ENCODE data around the gene MLC1. TPM values are rescaled to one million over a fixed set of nuclear protein-coding genes. Genes with fewer than 3 reads are reported as not detected.

MLC1 gene
- total RNA-seq, 4 donors from 2014 or later: 0.07 to 0.13 TPM; not detected in 2

DNA sequence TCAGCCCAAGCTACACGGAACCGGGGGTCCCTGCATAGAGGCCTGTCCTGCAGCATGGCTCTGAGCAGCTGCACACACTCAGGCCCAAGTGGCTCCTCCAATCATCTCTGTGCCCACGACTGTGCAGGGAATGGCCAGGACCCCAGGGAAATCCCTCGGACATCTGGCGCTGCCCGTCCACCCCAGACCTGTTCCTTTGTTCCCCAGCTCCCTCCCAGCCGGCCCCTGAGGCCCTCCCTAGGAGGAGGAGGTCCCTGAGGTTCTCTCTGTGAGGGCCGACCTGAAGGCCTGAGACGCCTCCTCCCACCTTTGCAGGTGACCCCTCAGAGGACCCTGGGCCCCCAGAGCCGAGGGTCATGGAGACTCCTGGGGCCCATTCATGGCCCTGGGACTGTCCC, 1.1 kb downstream of the MLC1 start:
- ATAC-seq: no peak
- TF ChIP-seq EP300 (IDR thresholded peaks at IDR 0.05): no peak
- TF ChIP-seq, protein P1, sequence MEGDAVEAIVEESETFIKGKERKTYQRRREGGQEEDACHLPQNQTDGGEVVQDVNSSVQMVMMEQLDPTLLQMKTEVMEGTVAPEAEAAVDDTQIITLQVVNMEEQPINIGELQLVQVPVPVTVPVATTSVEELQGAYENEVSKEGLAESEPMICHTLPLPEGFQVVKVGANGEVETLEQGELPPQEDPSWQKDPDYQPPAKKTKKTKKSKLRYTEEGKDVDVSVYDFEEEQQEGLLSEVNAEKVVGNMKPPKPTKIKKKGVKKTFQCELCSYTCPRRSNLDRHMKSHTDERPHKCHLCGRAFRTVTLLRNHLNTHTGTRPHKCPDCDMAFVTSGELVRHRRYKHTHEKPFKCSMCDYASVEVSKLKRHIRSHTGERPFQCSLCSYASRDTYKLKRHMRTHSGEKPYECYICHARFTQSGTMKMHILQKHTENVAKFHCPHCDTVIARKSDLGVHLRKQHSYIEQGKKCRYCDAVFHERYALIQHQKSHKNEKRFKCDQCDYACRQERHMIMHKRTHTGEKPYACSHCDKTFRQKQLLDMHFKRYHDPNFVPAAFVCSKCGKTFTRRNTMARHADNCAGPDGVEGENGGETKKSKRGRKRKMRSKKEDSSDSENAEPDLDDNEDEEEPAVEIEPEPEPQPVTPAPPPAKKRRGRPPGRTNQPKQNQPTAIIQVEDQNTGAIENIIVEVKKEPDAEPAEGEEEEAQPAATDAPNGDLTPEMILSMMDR (IDR thresholded peaks at IDR 0.05): no peak
- TF ChIP-seq POLR2A (IDR thresholded peaks at IDR 0.05): no peak
- TF ChIP-seq POLR2AphosphoS5 (IDR thresholded peaks at IDR 0.05): no peak
- WGBS, 2 donors (ENCODE audit: low coverage in 1 of 2): no CpG with 5 or more reads among the region's 10 CpGs

DNA sequence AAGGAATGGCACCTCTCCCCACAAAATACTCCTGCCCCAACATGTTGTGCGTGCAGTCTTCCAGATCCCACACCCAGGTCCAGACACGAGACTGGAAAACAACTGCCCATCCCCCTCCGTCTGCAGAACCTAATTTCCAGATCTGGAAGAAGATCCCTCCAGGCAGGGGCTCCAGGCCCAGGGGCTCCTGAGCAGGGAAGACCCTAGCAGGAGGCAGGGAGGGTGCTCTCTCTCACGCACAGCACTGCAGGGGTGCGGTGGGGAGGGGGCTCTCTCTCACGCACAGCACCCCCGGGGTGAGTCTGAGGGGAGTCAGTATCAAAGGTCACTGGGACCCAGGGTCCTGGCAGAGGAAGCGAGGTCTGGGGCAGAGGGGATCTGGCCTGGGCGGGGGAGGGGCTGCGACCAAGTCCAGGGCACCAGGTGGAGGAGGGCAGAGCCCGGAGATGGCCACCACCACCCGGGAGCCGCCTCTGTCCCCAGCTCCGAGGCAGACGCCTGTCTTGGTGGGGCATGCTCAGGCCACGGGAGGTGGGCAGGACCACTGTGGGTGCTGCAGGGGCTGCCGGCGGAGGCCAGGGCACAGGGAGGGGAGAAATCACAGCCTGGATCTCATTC, 1.7 kb downstream of the MLC1 start:
- no peak for TF ChIP-seq EP300 (IDR thresholded peaks at IDR 0.05)
- no peak for TF ChIP-seq POLR2A (IDR thresholded peaks at IDR 0.05)
- no peak for TF ChIP-seq POLR2AphosphoS5 (IDR thresholded peaks at IDR 0.05)
- TF ChIP-seq, protein P1 (IDR thresholded peaks at IDR 0.05): no peak
- 0 to 60% methylated on average over 1 of the region's 18 CpGs for WGBS, 2 donors (ENCODE audit: low coverage in 1 of 2)
- Histone ChIP-seq H3K9me3 (no peaks in the 10 kb centered on the region), H3K4me3 (no peak overlapping the region), H3K27ac (no peak overlapping the region), H3K4me1 (no peaks in the 10 kb centered on the region), H3K36me3 (no peaks in the 10 kb centered on the region), H3K27me3 (peaks cover 68% of the 10 kb centered on the region)
- ATAC-seq: no peak

More for the DNA sequence above, 1.1 kb downstream of the MLC1 start:
- no peak overlapping the region for H3K27ac ChIP-seq
- no peaks in the 10 kb centered on the region for H3K9me3 ChIP-seq
- H3K4me1 ChIP-seq: no peaks in the 10 kb centered on the region
- H3K4me3 ChIP-seq: no peak overlapping the region
- H3K36me3 ChIP-seq: no peaks in the 10 kb centered on the region
- H3K27me3 ChIP-seq: peaks cover 68% of the 10 kb centered on the region

DNA sequence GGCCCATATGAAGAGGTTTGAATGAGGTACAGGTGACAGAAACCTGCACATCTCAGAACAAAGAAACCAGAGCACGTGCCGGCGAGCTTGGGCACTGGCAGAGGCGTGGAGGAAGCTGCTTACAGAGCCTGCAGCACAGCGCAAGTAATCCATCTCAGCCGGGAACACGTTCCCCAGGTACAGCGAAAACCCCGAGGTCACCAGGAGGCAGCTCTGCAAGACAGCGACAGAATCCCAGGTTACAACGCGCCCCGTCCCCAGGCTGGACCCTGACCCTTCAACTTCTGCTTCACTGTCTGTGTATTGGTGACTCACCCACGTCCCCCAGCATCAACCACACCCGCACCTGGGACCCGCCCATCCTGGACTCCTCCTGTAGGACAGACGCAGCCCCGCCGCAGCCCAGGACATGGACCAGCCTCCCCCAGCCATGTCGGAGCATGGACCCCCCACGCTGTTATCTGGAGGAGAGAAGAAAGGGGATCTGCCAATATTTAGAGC, 2.2 kb downstream of the MLC1 start:
- H3K9me3 ChIP-seq: no peaks in the 10 kb centered on the region
- no peak for ATAC-seq
- H3K27ac ChIP-seq: no peak overlapping the region
- peaks cover 62% of the 10 kb centered on the region for H3K27me3 ChIP-seq
- no CpG with 5 or more reads among the region's 21 CpGs for WGBS, 2 donors (ENCODE audit: low coverage in 1 of 2)
- no peak for TF ChIP-seq EP300 (IDR thresholded peaks at IDR 0.05)
- no peak for TF ChIP-seq POLR2AphosphoS5 (IDR thresholded peaks at IDR 0.05)
- TF ChIP-seq, protein P1 (IDR thresholded peaks at IDR 0.05): no peak
- TF ChIP-seq POLR2A (IDR thresholded peaks at IDR 0.05): no peak
- no peak overlapping the region for H3K4me3 ChIP-seq
- no peaks in the 10 kb centered on the region for H3K36me3 ChIP-seq
- no peaks in the 10 kb centered on the region for H3K4me1 ChIP-seq

DNA sequence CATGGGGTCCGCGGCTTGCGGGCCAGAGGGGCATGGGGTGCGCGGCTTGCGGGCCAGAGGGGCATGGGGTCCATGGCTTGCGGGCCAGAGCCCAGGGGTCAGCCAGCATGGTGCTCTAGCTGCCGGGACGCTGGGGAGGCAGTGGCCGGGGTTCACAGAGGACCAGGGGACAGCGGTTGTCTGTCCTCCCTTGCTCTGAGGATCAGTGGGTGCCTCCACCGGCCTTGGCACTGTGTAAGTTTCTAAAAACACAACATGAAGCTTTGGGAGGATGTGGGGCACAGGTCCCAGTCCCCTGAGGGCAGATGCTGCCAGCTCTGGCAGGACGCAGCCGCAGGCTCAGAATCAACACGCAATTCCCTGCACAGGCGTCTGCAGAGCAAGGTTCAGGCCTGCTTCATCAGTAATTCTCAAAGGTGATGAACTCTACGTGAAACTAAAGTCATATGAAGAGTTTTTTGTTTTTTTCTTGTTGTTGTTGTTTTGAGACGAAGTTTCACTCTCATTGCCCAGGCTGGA, 3.0 kb downstream of the MLC1 start:
- no peak overlapping the region for H3K27ac ChIP-seq
- no peak for ATAC-seq
- no peaks in the 10 kb centered on the region for H3K9me3 ChIP-seq
- no peak for TF ChIP-seq EP300 (IDR thresholded peaks at IDR 0.05)
- TF ChIP-seq POLR2AphosphoS5 (IDR thresholded peaks at IDR 0.05): no peak
- no peak for TF ChIP-seq POLR2A (IDR thresholded peaks at IDR 0.05)
- TF ChIP-seq, protein P1 (IDR thresholded peaks at IDR 0.05): no peak
- 71 to 100% methylated on average over 1 to 5 of the region's 18 CpGs for WGBS, 2 donors (ENCODE audit: low coverage in 1 of 2)
- no peaks in the 10 kb centered on the region for H3K36me3 ChIP-seq
- no peaks in the 10 kb centered on the region for H3K4me1 ChIP-seq
- no peak overlapping the region for H3K4me3 ChIP-seq
- peaks cover 58% of the 10 kb centered on the region for H3K27me3 ChIP-seq

Measured in gastroesophageal sphincter (tissue), 4 donors.